Neural progenitor cell (in vitro differentiated cells): ENCODE measurements around the gene TMEM242.

ENCODE experiments used
- CTCF ChIP-seq: fragments of 200-600 bp; sonication (generic); IDR thresholded peaks from 2 replicates; pipeline ENCODE4 v1.5.1; 2017; ENCODE audit warnings: antibody characterized with exemption, mild to moderate bottlenecking
- EZH2phosphoT487 ChIP-seq: fragments of 200-600 bp; sonication (generic); IDR thresholded peaks from 2 replicates; pipeline ENCODE4 v1.6.1; 2017; ENCODE audit warnings: antibody characterized with exemption

- TF ChIP-seq CTCF (no peak), EZH2phosphoT487 (no peak)
Measured at GRCh38 chr6:157244175-157244574, 79.1 kb downstream of the TMEM242 start.
